ENCODE results near the gene ADARB2.
"Not testable (repeated sequence)": the region's sequence is repeated elsewhere in the genome, so short reads cannot be mapped to it uniquely, and the experiment has no call there.

The ADARB2 gene

GRCh38 chr10:1548146-1548545 lies 189.2 kb downstream of the ADARB2 start:
- DNase-seq (ENCODE audit: low spot score): no peak

GRCh38 chr10:1546431-1547110 lies 190.8 kb downstream of the ADARB2 start:
- DNase-seq (ENCODE audit: low spot score): no peak

GRCh38 chr10:1545524-1545923 lies 191.8 kb downstream of the ADARB2 start:
- no peak for DNase-seq (ENCODE audit: low spot score)

- DNase-seq (ENCODE audit: low spot score): no peak
Observed at GRCh38 chr10:1544929-1545328, 192.4 kb downstream of the ADARB2 start.

GRCh38 chr10:1544209-1544673 lies 193.1 kb downstream of the ADARB2 start:
- DNase-seq (ENCODE audit: low spot score): no peak

GRCh38 chr10:1543596-1543995 lies 193.7 kb downstream of the ADARB2 start:
- DNase-seq (ENCODE audit: low spot score): no peak

GRCh38 chr10:1542941-1543340 lies 194.4 kb downstream of the ADARB2 start:
- DNase-seq (ENCODE audit: low spot score): no peak

GRCh38 chr10:1540144-1540543 lies 197.2 kb downstream of the ADARB2 start:
- no peak for DNase-seq (ENCODE audit: low spot score)

GRCh38 chr10:1539216-1539615 lies 198.1 kb downstream of the ADARB2 start:
- no peak for DNase-seq (ENCODE audit: low spot score)

- no peak for DNase-seq (ENCODE audit: low spot score)
Observed at GRCh38 chr10:1538531-1539061, 198.7 kb downstream of the ADARB2 start.

- no peak for DNase-seq (ENCODE audit: low spot score)
Observed at GRCh38 chr10:1538121-1538520, 199.2 kb downstream of the ADARB2 start.

GRCh38 chr10:1537449-1537848 lies 199.9 kb downstream of the ADARB2 start:
- DNase-seq (ENCODE audit: low spot score): not testable (repeated sequence)

- DNase-seq (ENCODE audit: low spot score): no peak
Observed at GRCh38 chr10:1536341-1536740, 201.0 kb downstream of the ADARB2 start.

GRCh38 chr10:1535301-1535965 lies 201.9 kb downstream of the ADARB2 start:
- no peak for DNase-seq (ENCODE audit: low spot score)

GRCh38 chr10:1534820-1535219 lies 202.5 kb downstream of the ADARB2 start:
- DNase-seq (ENCODE audit: low spot score): no peak

GRCh38 chr10:1532636-1533035 lies 204.7 kb downstream of the ADARB2 start:
- no peak for DNase-seq (ENCODE audit: low spot score)

GRCh38 chr10:1531883-1532597 lies 205.3 kb downstream of the ADARB2 start:
- no peak for DNase-seq (ENCODE audit: low spot score)

- no peak for DNase-seq (ENCODE audit: low spot score)
Observed at GRCh38 chr10:1530871-1531517, 206.3 kb downstream of the ADARB2 start.

GRCh38 chr10:1529806-1530413 lies 207.4 kb downstream of the ADARB2 start:
- DNase-seq (ENCODE audit: low spot score): no peak

GRCh38 chr10:1527951-1528350 lies 209.4 kb downstream of the ADARB2 start:
- no peak for DNase-seq (ENCODE audit: low spot score)

- no peak for DNase-seq (ENCODE audit: low spot score)
Observed at GRCh38 chr10:1526436-1527055, 210.8 kb downstream of the ADARB2 start.

All from D341Med (cell line).